Measurements from ENCODE around the gene ZNF367. TPM values are rescaled to one million over a fixed set of nuclear protein-coding genes. Genes with fewer than 3 reads are reported as not detected.
A peak's percentile ranks its signal among the peaks of the same experiment; 100 is the strongest.

Gene ZNF367
- total and polyA plus RNA-seq, 7 donors, result 0.28 to 3.5 (median 1.4) TPM

- Histone ChIP-seq H3K9me3 (no peaks in the 10 kb centered on the region), H3K36me3 (no peaks in the 10 kb centered on the region), H3K27me3 (no peaks in the 10 kb centered on the region), H3K27ac (peak overlapping the region; percentile 98 to 100 (median 98)), H3K4me1 (peaks cover 0 to 37% (median 28%) of the 10 kb centered on the region in 4 donors), H3K4me3 (peak overlapping the region; percentile 52 to 92 (median 82))
- intact Hi-C loops (cut with DNase I), result loop anchor here (2.0 kb wide), 2 partner anchors 35 to 235 kb away; partner anchors contain the start of gene PRXL2C
- no peak for DNase-seq
- 33 to 63% methylated on average over 2 of the region's 2 CpGs for WGBS, 2 donors
- TF ChIP-seq POLR2AphosphoS5 (IDR thresholded peaks at IDR 0.05), result no peak
- TF ChIP-seq EP300 (IDR thresholded peaks at IDR 0.05), result no peak
- no peak for TF ChIP-seq POLR2A (IDR thresholded peaks at IDR 0.05)
- no peak for TF ChIP-seq CTCF (IDR thresholded peaks at IDR 0.05)
These were observed 1.5 kb upstream of the ZNF367 start for GRCh38 chr9:96419691-96419969.

GRCh38 chr9:96418920-96419690 is 935 bp upstream of the ZNF367 start:
- Histone ChIP-seq H3K4me3 (peak overlapping the region; percentile 52 to 92 (median 82)), H3K4me1 (peaks cover 0 to 37% (median 28%) of the 10 kb centered on the region in 4 donors), H3K27me3 (no peaks in the 10 kb centered on the region), H3K36me3 (no peaks in the 10 kb centered on the region), H3K9me3 (no peaks in the 10 kb centered on the region), H3K27ac (peak overlapping the region; percentile 98 to 100 (median 98))
- intact Hi-C loops (cut with DNase I), result loop anchor here (1.0 to 2.0 kb wide), 3 partner anchors 31 to 236 kb away; partner anchors contain the start of genes HABP4 and PRXL2C
- TF ChIP-seq POLR2A (IDR thresholded peaks at IDR 0.05), result peak; percentile 27 to 46
- peak; percentile 26 to 76 (median 53) for TF ChIP-seq POLR2AphosphoS5 (IDR thresholded peaks at IDR 0.05)
- no peak for TF ChIP-seq CTCF (IDR thresholded peaks at IDR 0.05)
- TF ChIP-seq EP300 (IDR thresholded peaks at IDR 0.05), result no peak
- WGBS, 2 donors, result 0 to 1% methylated on average over 58 of the region's 58 CpGs
- peak; percentile 82 for DNase-seq

- H3K36me3 ChIP-seq, result no peaks in the 10 kb centered on the region
- WGBS, 2 donors, result 0 to 1% methylated on average over 62 of the region's 62 CpGs
- TF ChIP-seq EP300 (IDR thresholded peaks at IDR 0.05) (no peak), POLR2A (IDR thresholded peaks at IDR 0.05) (no peak), POLR2AphosphoS5 (IDR thresholded peaks at IDR 0.05) (no peak), CTCF (IDR thresholded peaks at IDR 0.05) (no peak)
- intact Hi-C loops (cut with DNase I), result loop anchor here (1.0 to 2.0 kb wide), 3 partner anchors 33 to 237 kb away; partner anchors contain the start of genes HABP4 and PRXL2C
- H3K4me3 ChIP-seq, result peak overlapping the region; percentile 66 to 92 (median 82)
- no peaks in the 10 kb centered on the region for H3K27me3 ChIP-seq
- peak overlapping the region; percentile 98 to 100 (median 98) for H3K27ac ChIP-seq
- H3K4me1 ChIP-seq, result peaks cover 0 to 37% (median 28%) of the 10 kb centered on the region in 4 donors
- H3K9me3 ChIP-seq, result no peaks in the 10 kb centered on the region
- peak; percentile 71 for DNase-seq
These were observed 498 bp downstream of the ZNF367 start for GRCh38 chr9:96417661-96418082.

GRCh38 chr9:96417051-96417586 is 1.1 kb downstream of the ZNF367 start:
- Histone ChIP-seq H3K36me3 (no peaks in the 10 kb centered on the region), H3K27ac (peak overlapping the region; percentile 98 to 100 (median 98)), H3K9me3 (no peaks in the 10 kb centered on the region), H3K4me1 (peaks cover 0 to 37% (median 28%) of the 10 kb centered on the region in 4 donors), H3K4me3 (peak overlapping the region; percentile 66 to 92 (median 82)), H3K27me3 (no peaks in the 10 kb centered on the region)
- peak; percentile 94 for DNase-seq
- intact Hi-C loops (cut with DNase I), result no loop called here
- TF ChIP-seq POLR2AphosphoS5 (IDR thresholded peaks at IDR 0.05) (peak; percentile 73 to 88 (median 86)), POLR2A (IDR thresholded peaks at IDR 0.05) (peak; percentile 26 to 59), EP300 (IDR thresholded peaks at IDR 0.05) (peak in 1 of 4 donors; percentile 30), CTCF (IDR thresholded peaks at IDR 0.05) (no peak)
- 0 to 1% methylated on average over 50 of the region's 50 CpGs for WGBS, 2 donors

All from sigmoid colon (tissue), 7 donors.